ENCODE data around the gene MRPS2.
"Not testable (repeated sequence)": the region's sequence is repeated elsewhere in the genome, so short reads cannot be mapped to it uniquely, and the experiment has no call there.

Gene MRPS2

GRCh38 chr9:135531096-135531495 lies 30.6 kb downstream of the MRPS2 start:
- DNase-seq (ENCODE audit: low read depth in 2 of 2) = no peak

- DNase-seq (ENCODE audit: low read depth in 2 of 2) = no peak
Measured at GRCh38 chr9:135533113-135533512, 32.6 kb downstream of the MRPS2 start.

GRCh38 chr9:135533674-135534073 lies 33.2 kb downstream of the MRPS2 start:
- DNase-seq (ENCODE audit: low read depth in 2 of 2) = no peak

- DNase-seq (ENCODE audit: low read depth in 2 of 2) = not testable (repeated sequence)
Measured at GRCh38 chr9:135534192-135534711, 33.8 kb downstream of the MRPS2 start.

GRCh38 chr9:135534826-135535225 lies 34.3 kb downstream of the MRPS2 start:
- DNase-seq (ENCODE audit: low read depth in 2 of 2) = not testable (repeated sequence)

- not testable (repeated sequence) for DNase-seq (ENCODE audit: low read depth in 2 of 2)
Measured at GRCh38 chr9:135535631-135536030, 35.1 kb downstream of the MRPS2 start.

GRCh38 chr9:135536216-135536615 lies 35.7 kb downstream of the MRPS2 start:
- no peak for DNase-seq (ENCODE audit: low read depth in 2 of 2)

- DNase-seq (ENCODE audit: low read depth in 2 of 2) = not testable (repeated sequence)
Measured at GRCh38 chr9:135543262-135543894, 42.9 kb downstream of the MRPS2 start.

- no peak for DNase-seq (ENCODE audit: low read depth in 2 of 2)
Measured at GRCh38 chr9:135544981-135545635, 44.6 kb downstream of the MRPS2 start.

GRCh38 chr9:135545646-135546176 lies 45.2 kb downstream of the MRPS2 start, which contains the start of gene OBP2A:
TSS of gene OBP2A (plus strand) at chr9:135546126. CDS start at chr9:135546181, 55 bp downstream.
- DNase-seq (ENCODE audit: low read depth in 2 of 2) = not testable (repeated sequence)

- not testable (repeated sequence) for DNase-seq (ENCODE audit: low read depth in 2 of 2)
Measured at GRCh38 chr9:135546792-135547617, 46.5 kb downstream of the MRPS2 start.

GRCh38 chr9:135547756-135548736 lies 47.6 kb downstream of the MRPS2 start:
- DNase-seq (ENCODE audit: low read depth in 2 of 2) = no peak

- not testable (repeated sequence) for DNase-seq (ENCODE audit: low read depth in 2 of 2)
Measured at GRCh38 chr9:135549478-135550343, 49.2 kb downstream of the MRPS2 start.

GRCh38 chr9:135550344-135550918 lies 49.9 kb downstream of the MRPS2 start:
- no peak for DNase-seq (ENCODE audit: low read depth in 2 of 2)

GRCh38 chr9:135551031-135551430 lies 50.5 kb downstream of the MRPS2 start:
- DNase-seq (ENCODE audit: low read depth in 2 of 2) = no peak

- DNase-seq (ENCODE audit: low read depth in 2 of 2) = no peak
Measured at GRCh38 chr9:135551456-135551855, 51.0 kb downstream of the MRPS2 start.

GRCh38 chr9:135552021-135552697 lies 51.7 kb downstream of the MRPS2 start:
- no peak for DNase-seq (ENCODE audit: low read depth in 2 of 2)

- DNase-seq (ENCODE audit: low read depth in 2 of 2) = no peak
Measured at GRCh38 chr9:135552698-135553171, 52.3 kb downstream of the MRPS2 start.
